Coronary artery (tissue), 2 donors: ENCODE measurements around the gene TDRKH.
A peak's percentile ranks its signal among the peaks of the same experiment; 100 is the strongest.
"Not testable (repeated sequence)": the region's sequence is repeated elsewhere in the genome, so short reads cannot be mapped to it uniquely, and the experiment has no call there.

ENCODE experiments used
- DNase-seq: peaks from one replicate; pipeline ENCODE4 v3.0.0-alpha.2; 2017; ENCODE audit warnings: low spot score
- H3K27ac ChIP-seq, 2 donors: fragments of 200-600 bp; sonication (generic); one replicate each; pipeline ENCODE4 v1.5.1; 2016 to 2019
- H3K4me3 ChIP-seq: fragments of 200-600 bp; sonication (generic); 2 replicates; pipeline ENCODE4 v1.5.1; 2016; ENCODE audit warnings: mild to moderate bottlenecking, moderate library complexity
- TF ChIP-seq, protein P1 (sequence below): fragments of 200-600 bp; sonication (generic); IDR thresholded peaks from one replicate; pipeline ENCODE4 v1.5.1; 2019; ENCODE audit warnings: antibody characterized with exemption

TDRKH gene

DNA sequence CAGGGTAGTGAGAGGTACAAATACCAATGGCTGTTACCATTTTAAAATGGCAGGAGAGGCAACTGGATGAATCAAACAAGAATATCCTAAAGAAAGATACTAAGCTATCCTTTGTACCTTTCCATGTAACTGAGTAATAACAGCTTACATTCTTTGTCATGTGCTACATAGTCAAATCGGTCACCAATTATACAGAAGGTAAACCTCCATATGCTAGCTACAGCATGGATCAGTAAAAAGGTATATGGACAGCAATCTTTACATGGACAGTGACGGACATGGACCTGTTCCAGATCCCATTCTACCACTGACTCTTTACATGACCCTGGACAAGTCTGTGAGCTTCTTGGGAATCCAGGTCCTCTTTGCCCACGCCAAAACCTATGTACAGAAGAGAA lies 13.6 kb downstream of the TDRKH start:
- no peak overlapping the region for H3K27ac ChIP-seq
- no peak overlapping the region for H3K4me3 ChIP-seq
- TF ChIP-seq, protein P1, sequence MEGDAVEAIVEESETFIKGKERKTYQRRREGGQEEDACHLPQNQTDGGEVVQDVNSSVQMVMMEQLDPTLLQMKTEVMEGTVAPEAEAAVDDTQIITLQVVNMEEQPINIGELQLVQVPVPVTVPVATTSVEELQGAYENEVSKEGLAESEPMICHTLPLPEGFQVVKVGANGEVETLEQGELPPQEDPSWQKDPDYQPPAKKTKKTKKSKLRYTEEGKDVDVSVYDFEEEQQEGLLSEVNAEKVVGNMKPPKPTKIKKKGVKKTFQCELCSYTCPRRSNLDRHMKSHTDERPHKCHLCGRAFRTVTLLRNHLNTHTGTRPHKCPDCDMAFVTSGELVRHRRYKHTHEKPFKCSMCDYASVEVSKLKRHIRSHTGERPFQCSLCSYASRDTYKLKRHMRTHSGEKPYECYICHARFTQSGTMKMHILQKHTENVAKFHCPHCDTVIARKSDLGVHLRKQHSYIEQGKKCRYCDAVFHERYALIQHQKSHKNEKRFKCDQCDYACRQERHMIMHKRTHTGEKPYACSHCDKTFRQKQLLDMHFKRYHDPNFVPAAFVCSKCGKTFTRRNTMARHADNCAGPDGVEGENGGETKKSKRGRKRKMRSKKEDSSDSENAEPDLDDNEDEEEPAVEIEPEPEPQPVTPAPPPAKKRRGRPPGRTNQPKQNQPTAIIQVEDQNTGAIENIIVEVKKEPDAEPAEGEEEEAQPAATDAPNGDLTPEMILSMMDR = no peak
- no peak for DNase-seq

DNA sequence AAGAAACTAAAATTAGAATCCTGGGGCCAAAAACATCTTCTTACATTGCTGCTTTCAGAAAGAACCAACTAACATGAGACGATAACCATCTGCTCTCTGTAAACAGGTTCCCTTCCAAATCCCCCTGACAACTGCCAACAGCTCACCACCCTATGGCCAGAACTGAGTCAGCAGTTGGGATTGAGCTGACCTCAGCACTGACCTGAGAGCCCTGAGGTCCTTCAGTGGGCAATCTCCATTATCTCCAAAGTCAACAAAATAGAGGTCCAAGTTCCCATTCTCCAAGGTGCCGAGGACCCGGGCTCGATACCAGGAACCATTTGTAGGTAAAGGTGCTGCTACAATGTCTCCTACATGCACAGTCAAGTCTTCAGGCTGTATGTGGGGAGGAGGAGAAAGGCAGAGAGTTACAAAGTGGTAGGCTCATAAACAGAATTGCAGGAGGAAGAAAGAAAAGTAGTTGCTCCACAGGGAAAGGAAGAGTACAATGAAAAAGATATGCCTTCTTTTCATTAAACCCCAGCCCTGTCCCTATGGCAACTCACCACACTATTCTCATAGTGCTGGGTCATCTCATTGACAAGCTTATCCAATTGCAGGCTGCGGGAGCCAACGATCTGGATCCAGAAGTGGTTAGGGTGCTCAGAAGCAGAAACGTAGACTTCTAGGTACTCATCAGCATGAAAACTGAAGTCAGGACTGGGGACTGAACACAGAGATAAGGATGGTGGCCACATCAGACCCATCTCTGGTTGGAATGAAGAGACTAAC lies 14.2 kb downstream of the TDRKH start:
- H3K27ac ChIP-seq = no peak overlapping the region

DNA sequence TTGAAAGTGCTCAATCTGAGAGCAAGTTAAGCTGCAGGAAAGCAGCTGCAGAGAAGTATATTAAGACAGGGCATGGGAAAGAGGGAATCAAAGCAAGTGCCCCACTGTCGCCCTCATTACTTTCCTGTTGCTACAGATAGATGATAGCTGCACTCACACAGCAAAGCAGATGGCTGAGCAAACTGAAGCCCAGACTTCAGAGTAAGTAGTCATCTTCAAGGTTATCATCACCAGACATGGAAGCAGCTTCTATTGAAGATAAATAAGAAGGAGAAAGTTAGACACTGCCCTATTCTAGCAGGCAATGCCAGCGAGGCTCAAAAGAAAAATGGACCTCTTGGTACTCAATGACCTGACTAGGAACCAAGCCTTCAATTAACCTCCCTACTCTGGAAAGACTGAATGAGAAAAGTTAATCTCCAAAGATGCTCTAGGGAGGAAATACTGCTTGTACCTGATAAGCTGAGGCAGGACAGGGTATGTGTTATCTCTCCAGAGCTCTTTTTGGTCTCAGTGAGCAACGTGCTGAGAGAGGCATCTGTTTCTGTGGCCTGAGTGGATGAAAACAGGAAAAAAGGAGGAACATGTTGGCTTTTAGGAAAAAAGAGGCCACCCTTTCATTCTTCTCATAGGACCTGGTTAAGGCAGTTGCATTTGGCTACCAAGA lies 15.9 kb downstream of the TDRKH start:
- Histone ChIP-seq H3K27ac (no peak overlapping the region), H3K4me3 (no peak overlapping the region)
- no peak for DNase-seq
- TF ChIP-seq, protein P1 = no peak

More for the DNA sequence above, 14.2 kb downstream of the TDRKH start:
- no peak overlapping the region for H3K4me3 ChIP-seq
- DNase-seq = no peak
- TF ChIP-seq, protein P1 = no peak

DNA sequence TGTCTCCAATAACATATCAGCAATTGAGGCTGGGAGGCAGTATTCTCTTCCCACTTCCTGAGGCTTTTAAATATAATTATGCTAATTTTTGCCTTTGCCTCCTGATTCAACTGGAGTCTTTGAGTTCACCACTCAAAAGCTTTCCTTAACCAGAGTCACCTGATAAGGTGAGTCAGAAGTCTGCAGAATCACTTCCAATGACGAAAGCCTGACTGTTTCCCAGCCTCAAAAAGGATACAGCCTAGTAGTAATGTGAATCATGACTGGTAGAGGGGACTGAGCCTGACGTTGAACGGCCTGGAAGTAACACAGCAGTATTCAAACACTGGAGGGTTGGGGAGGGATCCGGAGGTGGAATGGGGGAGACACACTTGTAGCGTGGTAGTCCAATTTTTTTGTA lies 16.6 kb downstream of the TDRKH start:
- no peak overlapping the region for H3K27ac ChIP-seq
- TF ChIP-seq, protein P1 = no peak
- no peak overlapping the region for H3K4me3 ChIP-seq
- DNase-seq = no peak

DNA sequence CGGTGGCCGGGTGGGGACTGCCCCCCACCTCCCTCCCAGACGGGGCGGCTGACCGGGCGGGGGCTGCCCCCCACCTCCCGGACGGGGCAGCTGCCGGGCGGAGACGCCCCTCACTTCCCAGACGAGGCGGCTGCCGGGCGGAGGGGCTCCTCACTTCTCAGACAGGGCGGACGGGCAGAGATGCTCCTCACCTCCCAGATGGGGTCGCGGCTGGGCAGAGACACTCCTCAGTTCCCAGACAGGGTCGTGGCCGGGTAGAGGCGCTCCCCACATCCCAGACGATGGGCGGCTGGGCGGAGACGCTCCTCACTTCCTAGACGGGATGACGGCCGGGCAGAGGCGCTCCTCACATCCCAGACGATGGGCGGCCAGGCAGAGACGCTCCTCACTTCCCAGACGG lies 21.0 kb downstream of the TDRKH start:
- not testable (repeated sequence) for DNase-seq, H3K4me3 ChIP-seq, H3K27ac ChIP-seq

DNA sequence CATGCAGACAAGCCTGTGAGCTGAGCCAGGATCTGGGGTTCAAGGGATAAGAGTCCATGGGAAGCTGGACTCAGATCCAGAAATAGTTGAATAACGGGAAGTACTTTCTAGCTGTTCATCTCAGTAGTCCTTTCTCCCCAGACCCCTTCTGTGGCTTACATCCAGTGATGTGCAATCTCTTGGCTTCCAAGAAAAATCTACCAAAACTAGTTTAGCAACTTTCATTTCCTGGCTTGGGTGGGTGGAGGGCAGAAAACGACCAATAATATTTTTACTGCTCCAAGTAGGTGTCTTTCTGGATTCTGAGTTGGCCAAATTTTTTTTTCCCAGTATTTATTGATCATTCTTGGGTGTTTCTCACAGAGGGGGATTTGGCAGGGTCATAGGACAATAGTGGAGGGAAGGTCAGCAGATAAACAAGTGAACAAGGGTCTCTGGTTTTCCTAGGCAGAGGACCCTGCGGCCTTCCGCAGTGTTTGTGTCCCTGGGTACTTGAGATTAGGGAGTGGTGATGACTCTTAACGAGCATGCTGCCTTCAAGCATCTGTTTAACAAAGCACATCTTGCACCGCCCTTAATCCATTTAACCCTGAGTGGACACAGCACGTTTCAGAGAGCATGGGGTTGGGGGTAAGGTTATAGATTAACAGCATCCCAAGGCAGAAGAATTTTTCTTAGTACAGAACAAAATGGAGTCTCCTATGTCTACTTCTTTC lies 21.8 kb downstream of the TDRKH start:
- not testable (repeated sequence) for H3K27ac ChIP-seq, DNase-seq

DNA sequence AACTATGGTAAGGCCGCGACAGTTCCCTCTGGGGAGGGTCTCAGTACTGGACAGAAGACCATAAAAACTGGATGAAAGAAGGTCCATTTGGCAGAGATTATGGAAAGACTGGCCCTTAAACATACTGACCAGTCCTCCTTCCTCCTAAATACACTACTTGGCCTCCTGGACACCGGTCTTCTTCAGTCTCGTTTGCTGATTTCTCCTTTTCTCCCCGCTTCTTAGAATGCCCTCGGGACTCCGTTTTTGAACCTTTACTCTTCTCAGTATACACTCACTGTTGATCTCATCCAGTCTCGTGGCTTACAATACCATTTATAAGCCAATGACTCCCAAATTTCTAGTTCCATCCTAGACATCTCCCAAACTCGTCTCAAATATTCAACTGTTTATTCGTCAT lies 26.3 kb downstream of the TDRKH start:
- TF ChIP-seq, protein P1 = no peak
- DNase-seq = no peak
- peak overlapping the region; percentile 96 for H3K4me3 ChIP-seq
- H3K27ac ChIP-seq = peak overlapping the region; percentile 85 to 96

More for the DNA sequence above, 21.8 kb downstream of the TDRKH start:
- H3K4me3 ChIP-seq = not testable (repeated sequence)
